GM21515 (cell line): ENCODE data around the gene SEC62.
"Not testable (repeated sequence)": the region's sequence is repeated elsewhere in the genome, so short reads cannot be mapped to it uniquely, and the experiment has no call there.

Experiments
- ATAC-seq: cut with Tn5 transposase; IDR thresholded peaks from one replicate; pipeline ENCODE4 v1.9.1; 2021; ENCODE audit not compliant: unreplicated experiment

SEC62 gene

DNA sequence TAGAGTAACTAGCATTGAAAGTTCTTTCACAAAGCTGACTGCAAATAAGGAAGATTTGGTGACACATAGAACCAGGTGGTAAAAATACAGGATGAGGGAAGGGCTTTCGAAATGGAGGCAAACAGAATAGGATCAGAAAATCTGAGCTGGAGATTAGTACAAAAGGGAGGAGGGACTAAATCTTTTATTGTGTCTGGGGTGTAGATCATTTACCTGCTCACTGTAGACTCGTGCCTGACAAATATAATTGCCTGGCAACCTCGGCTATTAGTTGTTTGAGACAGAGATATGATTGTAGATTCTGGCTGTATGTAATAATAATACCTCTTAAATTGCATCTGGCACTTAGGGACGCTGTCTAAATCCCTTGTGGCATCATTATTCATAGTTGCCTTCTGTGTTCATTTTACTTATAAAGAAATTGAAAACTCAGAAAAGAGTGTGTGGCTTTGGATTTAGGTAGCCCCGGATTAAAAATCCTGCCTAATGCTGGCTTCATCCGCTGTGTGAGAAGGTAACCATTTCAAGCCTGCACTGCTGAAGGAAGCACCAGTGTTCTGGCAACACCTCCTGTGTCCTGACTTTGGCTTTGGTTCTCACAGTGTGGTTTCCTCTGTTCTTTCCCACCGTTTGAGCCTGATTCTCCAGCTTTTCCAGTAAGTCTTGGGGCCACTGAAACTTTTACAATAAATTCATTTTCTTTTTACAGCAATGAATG lies 46.2 kb downstream of the SEC62 start:
- ATAC-seq: no peak

DNA sequence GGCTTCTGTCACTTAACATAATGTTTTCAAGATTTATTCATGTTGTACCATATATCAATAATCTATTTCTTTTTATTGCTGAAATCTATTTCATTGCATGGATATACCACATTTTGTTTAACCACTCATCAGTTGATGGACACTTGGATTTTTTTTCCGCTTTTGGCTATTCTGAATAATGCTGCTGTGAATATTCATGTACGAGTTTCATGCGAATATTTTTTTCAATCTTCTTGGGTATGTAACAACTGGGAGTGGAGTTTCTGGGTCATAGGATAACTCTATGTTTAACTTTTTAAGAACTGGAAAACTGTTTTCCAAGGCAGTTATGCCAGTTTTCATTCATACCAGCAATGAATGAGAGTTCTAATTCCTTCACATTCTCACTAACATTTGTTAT lies 49.5 kb downstream of the SEC62 start:
- ATAC-seq: no peak

DNA sequence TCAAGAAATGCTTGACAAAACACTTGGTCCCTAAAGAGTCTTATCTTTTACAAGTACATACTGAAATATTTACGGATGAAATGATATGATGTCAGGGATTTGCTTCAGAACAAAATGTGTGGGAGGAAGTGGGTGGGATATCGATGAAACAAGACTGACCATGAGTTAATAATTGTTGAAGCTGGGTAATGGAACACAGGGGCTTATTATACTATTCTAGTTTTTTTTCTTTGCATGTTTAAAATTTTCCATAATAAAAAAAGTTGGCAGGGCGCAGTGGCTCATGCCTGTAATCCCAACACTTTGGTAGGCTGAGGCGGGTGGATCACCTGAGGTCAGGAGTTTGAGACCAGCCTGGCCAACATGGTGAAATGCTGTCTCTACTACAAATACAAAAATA lies 52.7 kb downstream of the SEC62 start:
- not testable (repeated sequence) for ATAC-seq

DNA sequence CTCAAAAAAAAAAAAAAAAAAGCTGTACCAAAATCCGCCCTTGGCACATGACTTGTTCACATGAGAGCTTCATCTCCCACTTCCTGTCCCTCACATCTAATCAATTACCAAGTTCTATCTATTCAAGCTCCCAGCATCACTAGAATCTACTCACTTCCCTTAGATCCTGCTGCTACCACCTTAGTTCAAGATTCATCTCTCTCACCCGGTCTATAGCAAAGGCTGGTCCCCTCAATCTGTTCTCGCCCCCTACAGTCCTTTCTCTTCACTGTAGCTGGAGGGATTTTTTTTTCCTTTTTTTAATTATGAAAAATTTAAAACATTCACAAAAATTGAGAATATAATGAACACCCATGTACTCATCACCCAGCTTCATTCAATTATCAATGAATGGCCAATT lies 54.5 kb downstream of the SEC62 start:
- ATAC-seq: no peak

DNA sequence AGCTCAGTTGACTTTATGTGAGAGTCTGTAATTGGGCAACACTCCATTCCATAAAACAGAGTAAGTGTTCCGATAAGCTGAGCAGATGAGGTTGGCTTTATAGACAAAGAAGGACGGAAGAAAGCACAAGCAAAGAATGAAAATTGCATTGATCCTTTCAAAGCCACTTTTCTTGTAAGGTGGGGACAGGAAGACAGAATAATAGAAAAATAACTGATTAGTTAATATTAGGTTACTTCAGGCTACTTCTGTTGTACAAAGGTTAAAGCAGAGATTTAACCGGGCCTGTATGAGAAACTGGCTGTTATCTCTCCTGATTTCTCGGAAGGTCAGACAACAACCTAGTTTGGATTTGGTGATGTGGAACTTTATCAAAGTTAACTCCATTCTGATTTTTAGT lies 55.7 kb downstream of the SEC62 start:
- no peak for ATAC-seq

DNA sequence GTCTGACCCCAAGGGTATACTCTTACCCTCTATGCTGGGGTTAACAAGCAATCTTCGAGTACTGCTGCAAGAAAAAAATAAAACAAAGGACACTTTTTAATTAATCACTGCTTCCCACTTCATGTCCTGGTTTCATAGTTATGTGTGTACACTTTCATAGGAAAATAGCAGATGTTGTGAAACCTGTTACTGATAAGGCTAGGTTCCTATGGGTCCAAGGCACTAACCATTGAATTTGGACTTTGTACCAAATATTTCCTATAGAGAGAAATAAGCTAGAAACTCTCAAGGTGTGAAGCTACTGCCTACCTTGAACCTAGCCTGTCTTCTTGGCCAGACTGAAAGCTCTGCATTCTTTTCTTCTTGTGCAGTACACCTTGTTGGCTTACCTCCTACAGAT lies 56.6 kb downstream of the SEC62 start:
- no peak for ATAC-seq

DNA sequence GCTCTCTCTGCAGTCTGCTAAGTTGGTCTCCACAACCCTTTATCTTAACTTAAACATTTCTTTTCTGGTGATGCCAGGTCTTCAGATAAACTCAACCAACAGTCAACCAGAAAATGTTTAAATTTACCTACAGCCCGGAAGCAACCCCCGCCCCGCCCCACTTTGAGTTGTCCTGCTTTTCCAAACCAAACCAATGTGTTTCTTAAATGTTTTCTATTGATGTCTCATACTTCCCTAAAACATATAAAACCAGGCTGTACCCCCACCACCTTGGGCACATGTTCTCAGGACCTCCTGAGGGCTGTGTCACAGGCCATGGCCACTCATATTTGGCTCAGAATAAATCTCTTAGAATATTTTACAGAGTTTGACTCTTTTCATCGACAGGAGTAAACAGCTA lies 58.0 kb downstream of the SEC62 start:
- no peak for ATAC-seq

DNA sequence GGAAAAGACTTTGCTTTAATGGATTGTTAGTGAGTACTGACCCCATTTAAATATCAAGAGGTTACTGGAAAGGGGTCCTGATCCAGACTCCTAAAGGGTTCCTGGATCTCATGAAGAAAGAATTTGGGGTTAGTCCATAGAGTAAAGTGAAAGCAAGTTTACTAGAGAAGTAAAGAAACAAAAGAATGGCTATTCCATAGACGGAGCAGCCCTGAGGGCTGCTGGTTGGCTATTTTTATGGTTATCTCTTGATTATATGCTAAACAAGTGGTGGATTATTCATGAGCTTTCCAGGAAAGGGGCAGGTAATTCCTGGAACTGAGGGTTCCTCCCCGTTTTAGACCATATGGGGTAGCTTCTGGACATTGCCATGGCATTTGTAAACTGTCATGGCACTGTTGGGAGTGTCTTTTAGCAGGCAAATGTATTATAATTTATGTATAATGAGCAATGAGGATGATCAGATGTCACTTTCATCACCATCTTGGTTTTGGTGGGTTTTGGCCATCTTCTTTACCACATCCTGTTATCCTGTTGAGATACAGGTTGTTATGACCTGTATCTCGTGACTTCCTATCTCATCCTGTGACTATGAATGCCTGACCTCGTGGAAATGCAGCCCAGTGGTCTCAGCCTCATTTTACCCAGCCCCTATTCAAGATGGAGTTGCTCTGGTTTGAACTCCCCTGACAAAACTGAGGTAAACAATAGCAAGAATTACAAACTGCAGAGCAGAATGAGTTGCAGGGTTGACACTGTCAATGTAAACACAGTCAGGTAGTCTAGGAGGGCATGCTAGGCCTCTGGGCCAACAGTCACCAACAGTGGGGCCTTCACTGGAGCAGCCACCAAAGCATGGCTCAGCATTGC lies 60.9 kb downstream of the SEC62 start:
- no peak for ATAC-seq

DNA sequence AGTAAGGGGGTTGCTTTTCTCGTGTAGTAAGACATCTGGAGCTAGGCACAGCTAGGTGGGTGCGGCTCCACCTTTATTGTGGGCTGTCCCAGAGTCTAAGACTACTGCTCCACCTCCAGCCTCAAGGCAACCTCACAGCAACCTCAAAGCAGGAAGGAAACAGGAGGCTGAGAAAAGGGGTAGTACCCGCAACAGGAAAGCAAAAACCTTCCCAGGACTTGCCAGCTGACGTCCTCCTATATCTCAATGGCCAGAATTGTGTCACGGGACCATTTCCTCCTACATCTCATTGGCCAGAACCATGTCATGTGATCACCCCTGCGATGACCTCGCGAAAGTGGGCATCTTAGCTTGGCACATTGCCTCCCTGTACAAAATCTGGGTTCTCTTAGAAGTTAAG lies 66.9 kb downstream of the SEC62 start:
- no peak for ATAC-seq

DNA sequence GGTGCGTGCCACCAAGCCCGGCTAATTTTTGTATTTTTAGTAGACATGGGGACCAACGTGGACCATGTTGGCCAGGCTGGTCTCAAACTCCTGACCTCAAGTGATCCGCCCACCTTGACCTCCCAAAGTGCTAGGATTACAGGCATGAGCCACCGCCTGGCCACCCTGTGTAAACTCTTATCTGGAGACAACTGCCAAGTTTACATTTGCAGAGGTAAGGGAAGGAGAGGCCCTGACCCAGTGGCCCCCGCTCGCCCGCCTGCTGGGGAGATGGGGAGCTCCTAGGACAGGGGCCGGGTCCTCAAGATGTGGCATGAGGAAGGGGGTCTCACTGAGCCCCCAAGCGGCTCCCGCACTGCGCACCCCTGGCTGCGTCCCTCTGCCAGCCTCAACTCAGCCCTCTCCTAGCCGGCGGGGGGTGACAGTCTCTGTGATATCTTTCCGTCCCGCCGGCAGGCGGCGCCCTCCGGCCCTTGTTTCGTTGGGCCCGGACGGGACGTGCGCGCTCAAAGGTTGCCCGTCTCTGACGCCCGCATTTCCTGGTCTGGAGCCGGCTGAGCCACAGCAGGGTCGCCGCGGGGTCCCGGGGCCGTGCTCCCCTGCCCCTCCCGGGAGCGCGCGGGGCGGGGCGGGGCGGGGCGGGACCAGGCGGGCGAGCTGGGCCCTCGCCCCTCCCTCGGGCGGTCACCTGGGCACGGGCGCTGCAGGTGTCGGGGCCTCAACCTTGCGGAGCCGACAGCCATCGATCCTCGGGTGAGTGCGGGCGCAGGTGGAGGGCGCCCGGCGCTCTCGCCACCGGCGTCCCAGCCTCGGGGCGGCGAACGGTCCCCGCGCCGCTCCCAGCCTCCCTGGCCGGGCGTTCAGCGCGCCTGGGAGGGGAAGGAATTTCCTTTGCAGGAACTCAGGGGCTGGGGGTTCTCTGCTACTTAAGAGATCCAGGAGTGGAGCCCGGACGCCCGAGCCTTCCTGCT lies 71.1 kb downstream of the SEC62 start, which contains the start of gene GPR160:
TSS of gene GPR160 (plus strand) at position 533 of the 971 bp plus-strand sequence. CDS start 45,978 bp downstream, outside the sequence.
- ATAC-seq: peak; percentile 85

DNA sequence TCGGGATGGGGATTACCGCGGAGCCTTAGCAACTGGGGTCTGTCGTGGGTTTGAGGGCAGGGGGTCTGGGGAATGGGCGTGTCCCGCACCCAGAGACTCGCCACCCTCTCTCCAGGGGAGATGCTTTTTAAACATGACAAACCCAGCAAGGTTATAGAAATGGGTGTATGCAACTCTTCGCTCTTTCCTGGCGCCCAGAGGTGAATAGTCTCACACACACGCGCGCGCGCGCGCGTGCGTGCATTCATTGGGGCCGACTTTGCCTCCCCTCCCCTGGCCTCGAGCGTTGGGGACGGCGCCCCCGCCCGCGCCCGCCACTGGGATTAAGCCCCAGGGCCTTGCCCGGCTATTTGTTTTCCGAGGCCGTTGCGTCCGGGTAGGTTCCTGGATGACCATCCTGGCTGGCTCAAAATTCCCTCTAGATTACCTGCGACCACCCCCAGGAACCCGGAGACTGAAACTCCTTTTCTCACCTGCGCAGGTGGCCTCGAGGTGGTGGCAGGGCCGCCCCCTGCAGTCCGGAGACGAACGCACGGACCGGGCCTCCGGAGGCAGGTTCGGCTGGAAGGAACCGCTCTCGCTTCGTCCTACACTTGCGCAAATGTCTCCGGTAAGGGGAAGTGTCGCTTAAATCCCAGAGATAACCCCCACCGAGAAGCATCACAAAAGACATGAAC lies 72.0 kb downstream of the SEC62 start:
- ATAC-seq: peak; percentile 16

DNA sequence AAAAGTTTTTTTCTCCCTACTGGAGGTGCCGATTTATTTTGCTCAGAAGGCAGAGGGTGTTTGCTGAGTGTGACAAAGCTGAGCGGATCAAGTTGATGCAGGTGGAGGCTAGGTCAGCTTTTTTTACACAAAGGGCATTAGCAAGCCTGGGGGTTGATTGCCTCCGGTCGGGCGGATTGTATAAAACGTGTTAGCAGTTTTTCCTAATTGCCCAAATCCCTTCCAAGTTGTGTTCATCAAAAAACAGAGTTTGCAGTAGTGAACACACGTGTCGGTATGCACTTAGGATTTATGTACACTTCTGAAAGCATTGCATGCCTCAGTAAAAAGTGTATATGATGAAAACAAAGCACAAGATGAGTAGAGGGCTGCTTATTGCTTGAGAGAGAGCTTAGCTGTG lies 73.8 kb downstream of the SEC62 start:
- ATAC-seq: no peak

DNA sequence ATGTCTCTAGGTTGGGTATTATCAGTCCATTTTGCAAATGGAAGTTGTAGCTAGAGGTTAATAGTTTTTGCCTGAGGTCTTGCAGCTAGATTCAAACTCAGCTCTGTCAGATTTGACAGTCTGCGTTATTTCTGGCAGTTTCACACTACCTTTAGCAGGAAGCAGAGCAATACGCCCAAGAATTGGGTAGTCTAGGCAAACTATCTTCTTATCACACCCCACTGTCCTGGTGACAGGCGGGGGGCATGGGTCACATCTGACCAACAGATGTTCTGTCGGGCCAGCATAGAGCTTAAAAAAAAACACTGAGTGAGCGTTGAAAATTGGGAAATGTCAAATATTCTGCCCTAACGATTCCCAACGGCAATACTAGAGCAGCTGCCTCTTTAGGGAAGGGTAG lies 76.9 kb downstream of the SEC62 start:
- ATAC-seq: no peak

DNA sequence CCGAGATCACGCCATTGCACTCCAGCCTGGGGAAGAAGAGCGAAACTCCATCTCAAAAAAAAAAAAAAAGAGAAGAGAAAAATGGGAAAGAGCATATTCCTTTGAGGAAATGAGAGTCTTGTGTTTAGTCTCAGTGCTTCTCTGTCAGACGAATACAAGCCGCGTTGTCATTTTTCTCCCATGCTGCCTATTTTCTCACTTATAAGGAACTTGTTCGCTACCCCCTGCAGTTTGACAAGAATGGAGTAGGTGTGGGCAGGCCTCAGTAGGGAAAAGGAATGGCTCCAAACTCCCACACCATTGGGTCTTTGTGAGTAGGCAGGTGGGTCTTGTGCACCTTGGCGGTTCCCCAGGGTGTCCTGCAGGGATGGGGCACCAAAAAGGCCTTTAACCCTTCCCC lies 77.7 kb downstream of the SEC62 start:
- ATAC-seq: no peak

DNA sequence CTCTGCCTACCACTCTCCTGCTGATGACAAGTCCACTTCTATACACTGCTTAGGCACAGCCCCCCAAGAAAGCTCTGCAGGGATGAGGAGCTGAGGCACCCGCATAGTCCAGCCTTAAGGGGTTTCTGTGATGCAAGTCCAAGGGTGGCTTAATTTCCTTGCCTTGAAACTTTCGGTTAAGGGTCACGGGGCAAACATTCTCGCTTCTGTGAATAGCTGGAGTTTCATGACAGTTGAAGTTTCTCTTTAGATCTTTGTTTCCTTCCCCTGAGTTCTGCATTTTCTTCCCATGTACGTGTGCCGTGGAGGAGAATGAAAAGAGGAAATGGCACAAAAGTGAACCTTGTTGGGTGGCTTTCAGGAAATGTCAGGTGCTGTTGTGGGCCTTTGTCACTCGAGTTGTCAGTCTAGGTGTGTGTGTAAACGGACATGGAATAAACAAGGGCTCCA lies 78.2 kb downstream of the SEC62 start:
- peak; percentile 77 for ATAC-seq

DNA sequence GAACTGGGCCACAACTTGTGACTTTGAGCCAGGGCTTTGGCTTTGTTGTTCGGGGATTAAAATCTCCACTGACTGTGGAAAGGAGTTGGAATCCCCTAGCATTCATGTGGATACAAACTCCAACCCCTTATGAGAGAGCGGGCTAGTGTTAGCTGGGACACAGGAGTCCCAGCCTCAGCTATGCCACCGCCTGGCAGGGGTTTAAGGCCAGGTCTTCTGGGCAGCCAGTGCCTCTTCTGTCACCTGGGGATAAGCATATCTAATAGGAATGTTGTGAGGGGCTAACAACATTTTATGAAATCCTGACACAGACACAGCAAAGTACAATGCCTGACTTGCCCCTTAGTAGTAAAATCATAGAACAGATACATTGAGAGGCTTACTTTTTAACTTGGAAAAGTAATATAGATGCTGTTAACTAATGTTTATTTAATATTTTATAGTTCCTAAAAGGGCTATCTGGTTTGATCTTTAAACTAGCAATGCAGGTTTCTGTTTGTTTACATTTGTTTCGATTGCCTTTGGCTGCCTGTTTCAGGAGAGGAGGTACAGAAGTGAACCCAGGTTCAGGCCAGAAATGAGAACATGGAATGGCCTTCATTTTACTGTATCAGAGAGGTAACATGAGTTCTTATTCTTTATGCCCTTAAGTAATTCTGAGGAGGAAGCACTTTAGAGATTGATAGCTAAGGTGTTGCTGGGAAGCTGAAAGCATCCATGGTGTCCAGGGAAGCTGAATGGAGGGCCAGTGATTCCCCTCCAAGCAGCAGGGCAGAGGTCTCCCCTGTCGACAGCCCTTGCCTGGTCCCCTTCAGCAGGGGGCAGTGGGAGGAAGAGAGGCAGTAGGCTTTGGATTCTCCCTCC lies 79.9 kb downstream of the SEC62 start:
- no peak for ATAC-seq

DNA sequence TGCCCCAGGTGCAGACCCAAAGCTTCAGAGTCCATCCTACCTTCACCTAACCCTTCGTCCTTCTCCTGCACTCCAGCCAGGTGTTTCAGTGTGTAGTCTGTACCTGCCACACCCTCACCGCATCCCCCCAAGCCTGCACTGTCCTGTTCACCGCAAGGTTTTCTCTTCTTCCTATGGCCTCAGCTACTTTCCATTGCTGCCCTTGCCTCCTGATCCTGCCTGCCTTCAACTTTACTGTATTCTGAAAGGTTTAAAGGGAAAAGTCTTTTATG lies 80.5 kb downstream of the SEC62 start:
- no peak for ATAC-seq
